Endothelial cell (in vitro differentiated cells): ENCODE data around the gene ICE1. TPM values are rescaled to one million over a fixed set of nuclear protein-coding genes. Genes with fewer than 3 reads are reported as not detected.

Source experiments
- DNase-seq: peaks from one replicate; pipeline ENCODE4 v3.0.0; 2021; ENCODE audit warnings: low spot score
- H3K27ac Mint-ChIP-seq: one replicate; pipeline ENCODE4 v1.8.0; 2021; ENCODE audit warnings: mixed read lengths, inconsistent platforms; ENCODE audit not compliant: unreplicated experiment
- H3K27me3 Mint-ChIP-seq: one replicate; pipeline ENCODE4 v1.8.0; 2021; ENCODE audit warnings: mild to moderate bottlenecking, moderate library complexity, mixed read lengths, inconsistent platforms; ENCODE audit not compliant: unreplicated experiment
- H3K36me3 Mint-ChIP-seq: one replicate; pipeline ENCODE4 v1.8.0; 2021; ENCODE audit warnings: mild to moderate bottlenecking, low read depth, mixed read lengths, inconsistent platforms; ENCODE audit not compliant: unreplicated experiment
- H3K4me1 Mint-ChIP-seq: one replicate; pipeline ENCODE4 v1.8.0; 2021; ENCODE audit warnings: mild to moderate bottlenecking, mixed read lengths, inconsistent platforms; ENCODE audit not compliant: unreplicated experiment
- H3K4me3 Mint-ChIP-seq: one replicate; pipeline ENCODE4 v1.8.0; 2021; ENCODE audit warnings: mild to moderate bottlenecking, mixed read lengths, inconsistent platforms; ENCODE audit not compliant: unreplicated experiment
- H3K9me3 Mint-ChIP-seq: one replicate; pipeline ENCODE4 v1.8.0; 2021; ENCODE audit warnings: mixed read lengths, inconsistent platforms; ENCODE audit not compliant: unreplicated experiment
- total RNA-seq: library from RNA; stranded (reverse); fragmentation: NEBNext Ultra II Directional; extraction: Animal tissue kit (Norgen Biotek cat#: 25700); gene quantifications from one replicate; pipeline ENCODE4 v1.2.1, GENCODE V29; 2021; ENCODE audit not compliant: unreplicated experiment
- TF ChIP-seq, protein P1 (sequence below): fragments of 200-600 bp; sonication (generic); IDR thresholded peaks from one replicate; pipeline ENCODE4 v1.5.0; 2021; ENCODE audit warnings: antibody characterized with exemption; ENCODE audit not compliant: unreplicated experiment

ICE1 gene
- total RNA-seq, 1 donor from 2014 or later, result 34.9 TPM

DNA sequence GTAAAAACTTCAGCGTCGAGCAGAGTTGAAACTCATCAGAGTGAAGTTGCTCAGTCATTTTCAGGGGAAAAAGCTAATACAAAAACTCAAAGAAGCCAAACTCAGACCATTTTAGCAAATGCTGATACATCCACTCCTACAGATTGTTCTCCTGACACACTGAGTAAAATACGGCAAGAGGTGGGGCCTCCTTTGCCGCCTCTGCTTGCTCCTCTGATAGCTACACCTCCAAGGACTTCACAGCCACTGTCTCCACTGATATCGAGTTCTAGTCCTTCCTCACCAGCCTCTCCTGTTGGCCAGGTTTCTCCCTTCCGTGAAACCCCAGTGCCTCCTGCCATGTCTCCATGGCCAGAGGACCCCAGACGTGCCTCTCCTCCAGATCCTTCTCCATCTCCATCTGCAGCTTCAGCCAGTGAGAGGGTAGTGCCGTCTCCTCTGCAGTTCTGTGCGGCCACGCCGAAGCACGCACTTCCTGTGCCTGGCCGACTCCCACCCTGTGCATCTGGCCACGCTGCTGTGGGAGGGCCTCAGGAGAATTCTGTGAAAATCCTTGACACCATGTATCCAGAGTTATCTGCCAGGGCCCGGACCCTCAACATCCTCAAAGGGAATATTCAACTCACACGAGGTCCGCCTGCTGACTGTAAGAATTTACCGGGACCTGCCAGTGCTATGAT lies 41.7 kb downstream of the ICE1 start:
- H3K27me3 Mint-ChIP-seq, result no peaks in the 10 kb centered on the region
- no peaks in the 10 kb centered on the region for H3K9me3 Mint-ChIP-seq
- no peak overlapping the region for H3K4me3 Mint-ChIP-seq
- no peak overlapping the region for H3K27ac Mint-ChIP-seq
- peaks cover 33% of the 10 kb centered on the region for H3K36me3 Mint-ChIP-seq
- no peaks in the 10 kb centered on the region for H3K4me1 Mint-ChIP-seq
- TF ChIP-seq, protein P1, sequence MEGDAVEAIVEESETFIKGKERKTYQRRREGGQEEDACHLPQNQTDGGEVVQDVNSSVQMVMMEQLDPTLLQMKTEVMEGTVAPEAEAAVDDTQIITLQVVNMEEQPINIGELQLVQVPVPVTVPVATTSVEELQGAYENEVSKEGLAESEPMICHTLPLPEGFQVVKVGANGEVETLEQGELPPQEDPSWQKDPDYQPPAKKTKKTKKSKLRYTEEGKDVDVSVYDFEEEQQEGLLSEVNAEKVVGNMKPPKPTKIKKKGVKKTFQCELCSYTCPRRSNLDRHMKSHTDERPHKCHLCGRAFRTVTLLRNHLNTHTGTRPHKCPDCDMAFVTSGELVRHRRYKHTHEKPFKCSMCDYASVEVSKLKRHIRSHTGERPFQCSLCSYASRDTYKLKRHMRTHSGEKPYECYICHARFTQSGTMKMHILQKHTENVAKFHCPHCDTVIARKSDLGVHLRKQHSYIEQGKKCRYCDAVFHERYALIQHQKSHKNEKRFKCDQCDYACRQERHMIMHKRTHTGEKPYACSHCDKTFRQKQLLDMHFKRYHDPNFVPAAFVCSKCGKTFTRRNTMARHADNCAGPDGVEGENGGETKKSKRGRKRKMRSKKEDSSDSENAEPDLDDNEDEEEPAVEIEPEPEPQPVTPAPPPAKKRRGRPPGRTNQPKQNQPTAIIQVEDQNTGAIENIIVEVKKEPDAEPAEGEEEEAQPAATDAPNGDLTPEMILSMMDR, result no peak
- no peak for DNase-seq

DNA sequence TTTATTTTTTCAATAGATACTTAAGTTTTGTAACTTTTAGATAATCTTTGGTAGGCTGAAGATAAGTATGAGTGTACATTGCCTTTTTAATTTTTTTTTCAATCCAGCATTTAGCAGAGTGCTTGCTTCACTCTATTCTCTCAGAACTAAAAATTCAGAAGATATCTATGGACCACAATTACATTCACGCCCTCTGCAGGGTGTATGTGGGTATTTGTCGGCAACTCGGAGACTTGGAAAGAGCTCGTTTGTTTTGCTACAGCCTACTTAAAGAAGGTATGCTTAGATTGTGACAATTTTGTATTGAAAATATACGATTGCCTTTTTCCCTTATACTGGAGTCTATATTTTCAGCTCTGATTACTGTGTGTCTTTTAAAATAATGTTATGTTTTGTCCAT lies 43.8 kb downstream of the ICE1 start:
- TF ChIP-seq, protein P1, result no peak
- Mint-ChIP-seq H3K4me3 (no peak overlapping the region), H3K27me3 (no peaks in the 10 kb centered on the region), H3K4me1 (no peaks in the 10 kb centered on the region), H3K27ac (no peak overlapping the region), H3K9me3 (no peaks in the 10 kb centered on the region), H3K36me3 (peaks cover 14% of the 10 kb centered on the region)
- DNase-seq, result no peak

DNA sequence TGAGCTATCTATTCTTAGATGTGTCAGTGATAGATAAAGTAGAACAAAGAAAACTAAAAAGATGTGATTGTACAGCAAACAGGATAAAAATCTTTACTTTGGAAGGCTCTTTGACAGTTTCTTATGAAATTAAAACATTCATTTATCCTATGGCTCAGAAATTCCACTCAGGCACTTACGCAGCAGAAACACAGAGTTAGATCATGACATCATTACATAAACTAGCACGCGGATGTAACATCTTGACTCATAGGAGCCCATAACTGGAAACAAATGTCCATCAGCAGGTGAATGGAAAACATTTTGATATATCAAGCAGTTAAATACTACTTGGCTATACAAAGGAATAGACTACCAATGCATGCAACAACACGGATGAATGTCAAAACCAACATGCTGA lies 45.3 kb downstream of the ICE1 start:
- no peaks in the 10 kb centered on the region for H3K27me3 Mint-ChIP-seq
- TF ChIP-seq, protein P1, result no peak
- H3K9me3 Mint-ChIP-seq, result no peaks in the 10 kb centered on the region
- no peak overlapping the region for H3K4me3 Mint-ChIP-seq
- no peaks in the 10 kb centered on the region for H3K4me1 Mint-ChIP-seq
- no peak for DNase-seq
- H3K36me3 Mint-ChIP-seq, result peaks cover 2% of the 10 kb centered on the region
- no peak overlapping the region for H3K27ac Mint-ChIP-seq

DNA sequence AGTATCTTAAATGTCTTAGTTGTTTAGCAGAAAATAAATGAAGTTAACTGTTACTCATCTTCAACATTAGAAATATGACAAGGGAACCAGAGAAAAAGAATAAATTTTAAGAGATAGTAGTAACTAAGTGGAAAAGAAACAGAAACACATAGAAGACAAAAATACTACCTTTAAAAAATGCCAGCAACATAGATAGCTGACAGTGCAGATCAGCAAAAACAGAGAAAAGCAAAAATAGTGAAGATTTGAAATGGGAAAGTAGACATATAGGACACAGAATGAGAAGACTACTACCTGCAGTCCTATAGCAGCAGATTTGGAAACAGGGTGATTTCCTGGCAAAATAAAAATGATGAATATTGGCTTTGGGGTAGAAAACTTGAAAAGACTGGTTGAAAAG lies 48.5 kb downstream of the ICE1 start:
- no peaks in the 10 kb centered on the region for H3K9me3 Mint-ChIP-seq
- no peak for DNase-seq
- TF ChIP-seq, protein P1, result no peak
- no peaks in the 10 kb centered on the region for H3K4me1 Mint-ChIP-seq
- no peak overlapping the region for H3K27ac Mint-ChIP-seq
- H3K4me3 Mint-ChIP-seq, result no peak overlapping the region
- H3K27me3 Mint-ChIP-seq, result no peaks in the 10 kb centered on the region
- H3K36me3 Mint-ChIP-seq, result peaks cover 3% of the 10 kb centered on the region

DNA sequence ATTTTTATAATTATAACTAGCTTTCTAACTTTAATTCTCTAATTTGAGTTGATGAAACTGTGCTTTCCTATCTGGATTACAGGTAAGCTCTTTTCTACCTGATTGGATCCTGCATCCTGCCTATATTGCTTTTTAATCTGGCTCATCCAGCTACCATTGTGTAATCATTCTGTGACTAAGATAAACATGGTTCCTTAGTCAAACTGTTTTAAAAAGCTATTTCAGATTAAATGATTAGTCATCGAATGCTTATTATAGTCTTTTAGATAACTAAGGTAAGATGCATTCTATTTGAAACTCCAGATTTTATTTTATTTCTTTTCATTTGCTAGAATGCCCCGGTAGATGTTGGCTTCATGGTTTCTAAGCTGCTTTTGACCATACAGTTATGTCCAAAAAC lies 50.7 kb downstream of the ICE1 start:
- Mint-ChIP-seq H3K9me3 (no peaks in the 10 kb centered on the region), H3K36me3 (peaks cover 8% of the 10 kb centered on the region), H3K4me1 (no peaks in the 10 kb centered on the region), H3K27ac (no peak overlapping the region), H3K4me3 (no peak overlapping the region), H3K27me3 (no peaks in the 10 kb centered on the region)
- TF ChIP-seq, protein P1, result no peak
- no peak for DNase-seq
